ENCODE results near the gene ARHGEF38. TPM values are rescaled to one million over a fixed set of nuclear protein-coding genes. Genes with fewer than 3 reads are reported as not detected.

ARHGEF38 gene
- total RNA-seq, 1 experiment from 2014 or later = not detected

- H3K36me3 ChIP-seq (ENCODE audit: insufficient read depth, low read length, poor library complexity, severe bottlenecking) = no peaks in the 10 kb centered on the region
- no peak overlapping the region for H3K27ac ChIP-seq (ENCODE audit: low read depth, low read length, poor library complexity, severe bottlenecking)
- no peak for TF ChIP-seq EZH2 (IDR thresholded peaks at IDR 0.05; ENCODE audit: borderline replicate concordance, low read depth, low read length, poor library complexity, severe bottlenecking)
- TF ChIP-seq CTCF (conservative IDR thresholded peaks at IDR 0.05; ENCODE audit: low read depth, low read length) = peak; percentile 61
- no TSS peak for BruUV-seq (replicated peaks)
- DNase-seq (ENCODE audit: low spot score) = peak; percentile 80
- H3K27me3 ChIP-seq (replicated peaks; ENCODE audit: insufficient read depth, low read depth, low read length, poor library complexity) = no peaks in the 10 kb centered on the region
- intact Hi-C loops (cut with micrococcal nuclease; ENCODE audit: unreplicated experiment) = loop anchor here (1.0 kb wide), 1 partner anchor 145 kb away; no protein-coding TSS in a partner anchor
- H3K4me1 ChIP-seq (ENCODE audit: insufficient read depth, low read length, poor library complexity, severe bottlenecking) = no peaks in the 10 kb centered on the region
- H3K4me3 ChIP-seq (ENCODE audit: low read depth, low read length, poor library complexity, severe bottlenecking) = no peak overlapping the region
- H3K9me3 ChIP-seq (ENCODE audit: low read depth, low read length, poor library complexity, severe bottlenecking) = no peaks in the 10 kb centered on the region
- ChIA-PET POLR2A (ENCODE audit: low non-redundant PET) (no interaction called here), CTCF (interaction anchor here (0.6 to 2.4 kb wide), 6 partner anchors 143 to 526 kb away, joined by 3 to 20 read pairs (median 3); no protein-coding TSS in a partner anchor)
Measured at GRCh38 chr4:105666693-105667092, 114.3 kb downstream of the ARHGEF38 start.

GRCh38 chr4:105670684-105671083, 118.3 kb downstream of the ARHGEF38 start:
- no TSS peak for BruUV-seq (replicated peaks)
- ChIA-PET POLR2A (ENCODE audit: low non-redundant PET) (no interaction called here), CTCF (no interaction called here)
- no peak overlapping the region for H3K4me3 ChIP-seq (ENCODE audit: low read depth, low read length, poor library complexity, severe bottlenecking)
- TF ChIP-seq EZH2 (IDR thresholded peaks at IDR 0.05; ENCODE audit: borderline replicate concordance, low read depth, low read length, poor library complexity, severe bottlenecking) (no peak), CTCF (conservative IDR thresholded peaks at IDR 0.05; ENCODE audit: low read depth, low read length) (no peak)
- no peaks in the 10 kb centered on the region for H3K4me1 ChIP-seq (ENCODE audit: insufficient read depth, low read length, poor library complexity, severe bottlenecking)
- DNase-seq (ENCODE audit: low spot score) = no peak
- H3K36me3 ChIP-seq (ENCODE audit: insufficient read depth, low read length, poor library complexity, severe bottlenecking) = no peaks in the 10 kb centered on the region
- H3K9me3 ChIP-seq (ENCODE audit: low read depth, low read length, poor library complexity, severe bottlenecking) = no peaks in the 10 kb centered on the region
- intact Hi-C loops (cut with micrococcal nuclease; ENCODE audit: unreplicated experiment) = no loop called here
- no peaks in the 10 kb centered on the region for H3K27me3 ChIP-seq (replicated peaks; ENCODE audit: insufficient read depth, low read depth, low read length, poor library complexity)
- no peak overlapping the region for H3K27ac ChIP-seq (ENCODE audit: low read depth, low read length, poor library complexity, severe bottlenecking)

- H3K9me3 ChIP-seq (ENCODE audit: low read depth, low read length, poor library complexity, severe bottlenecking) = no peaks in the 10 kb centered on the region
- CTCF ChIA-PET = no interaction called here
- no TSS peak for BruUV-seq (replicated peaks)
- H3K4me3 ChIP-seq (ENCODE audit: low read depth, low read length, poor library complexity, severe bottlenecking) = no peak overlapping the region
- no peaks in the 10 kb centered on the region for H3K36me3 ChIP-seq (ENCODE audit: insufficient read depth, low read length, poor library complexity, severe bottlenecking)
- POLR2A ChIA-PET (ENCODE audit: low non-redundant PET) = no interaction called here
- no peaks in the 10 kb centered on the region for H3K27me3 ChIP-seq (replicated peaks; ENCODE audit: insufficient read depth, low read depth, low read length, poor library complexity)
- intact Hi-C loops (cut with micrococcal nuclease; ENCODE audit: unreplicated experiment) = no loop called here
- H3K27ac ChIP-seq (ENCODE audit: low read depth, low read length, poor library complexity, severe bottlenecking) = no peak overlapping the region
- H3K4me1 ChIP-seq (ENCODE audit: insufficient read depth, low read length, poor library complexity, severe bottlenecking) = no peaks in the 10 kb centered on the region
- no peak for DNase-seq (ENCODE audit: low spot score)
- TF ChIP-seq EZH2 (IDR thresholded peaks at IDR 0.05; ENCODE audit: borderline replicate concordance, low read depth, low read length, poor library complexity, severe bottlenecking) = no peak
- TF ChIP-seq CTCF (conservative IDR thresholded peaks at IDR 0.05; ENCODE audit: low read depth, low read length) = no peak
Measured at GRCh38 chr4:105671301-105671700, 118.9 kb downstream of the ARHGEF38 start.
